Chondrocyte (in vitro differentiated cells): Measurements from ENCODE around the gene ARHGAP22. TPM values are rescaled to one million over a fixed set of nuclear protein-coding genes. Genes with fewer than 3 reads are reported as not detected.

Source experiments
- DNase-seq: peaks from one replicate; pipeline ENCODE4 v3.0.0; 2021; ENCODE audit warnings: mixed read lengths, low spot score
- H3K27ac Mint-ChIP-seq: one replicate; pipeline ENCODE4 v1.8.0; 2021; ENCODE audit warnings: mild to moderate bottlenecking, moderate library complexity, mixed read lengths; ENCODE audit not compliant: unreplicated experiment
- H3K27me3 Mint-ChIP-seq: 2 replicates; pipeline ENCODE4 v1.8.0; 2021; ENCODE audit warnings: low read depth, mixed read lengths
- H3K36me3 Mint-ChIP-seq: 2 replicates; pipeline ENCODE4 v1.8.0; 2021; ENCODE audit warnings: low read depth, mixed read lengths
- H3K4me1 Mint-ChIP-seq: 2 replicates; pipeline ENCODE4 v1.8.0; 2021; ENCODE audit warnings: low read depth, mild to moderate bottlenecking, mixed read lengths
- H3K4me3 Mint-ChIP-seq: one replicate; pipeline ENCODE4 v1.8.0; 2021; ENCODE audit warnings: mild to moderate bottlenecking, moderate library complexity, mixed read lengths; ENCODE audit not compliant: unreplicated experiment
- H3K9me3 Mint-ChIP-seq: 2 replicates; pipeline ENCODE4 v1.8.0; 2021; ENCODE audit warnings: low read depth, mixed read lengths
- CTCF ChIP-seq: fragments of 200-600 bp; sonication (generic); IDR thresholded peaks from 2 replicates; pipeline ENCODE4 v1.5.0; 2021; ENCODE audit warnings: antibody characterized with exemption, mild to moderate bottlenecking, moderate library complexity
- total RNA-seq: library from RNA; stranded (reverse); gene quantifications from 3 replicates; pipeline ENCODE4 v1.2.1, GENCODE V29; 2021

Gene ARHGAP22
- total RNA-seq, 1 donor from 2014 or later = 8.8 TPM

GRCh38 chr10:48589266-48589665, 15.6 kb downstream of the ARHGAP22 start:
- Mint-ChIP-seq H3K36me3 (peaks cover 6% of the 10 kb centered on the region), H3K27ac (peak overlapping the region; percentile 90), H3K27me3 (no peaks in the 10 kb centered on the region), H3K9me3 (peaks cover 11% of the 10 kb centered on the region), H3K4me1 (peaks cover 18% of the 10 kb centered on the region), H3K4me3 (peak overlapping the region; percentile 6)
- no peak for DNase-seq
- TF ChIP-seq CTCF = no peak

GRCh38 chr10:48587819-48588218, 17.1 kb downstream of the ARHGAP22 start:
- H3K4me3 Mint-ChIP-seq = no peak overlapping the region
- no peak for DNase-seq
- H3K9me3 Mint-ChIP-seq = peaks cover 11% of the 10 kb centered on the region
- peaks cover 18% of the 10 kb centered on the region for H3K4me1 Mint-ChIP-seq
- H3K27ac Mint-ChIP-seq = no peak overlapping the region
- no peaks in the 10 kb centered on the region for H3K27me3 Mint-ChIP-seq
- H3K36me3 Mint-ChIP-seq = peaks cover 9% of the 10 kb centered on the region
- no peak for TF ChIP-seq CTCF

GRCh38 chr10:48587101-48587500, 17.8 kb downstream of the ARHGAP22 start:
- Mint-ChIP-seq H3K9me3 (peaks cover 11% of the 10 kb centered on the region), H3K4me3 (no peak overlapping the region), H3K27ac (no peak overlapping the region), H3K36me3 (peaks cover 11% of the 10 kb centered on the region), H3K4me1 (peaks cover 18% of the 10 kb centered on the region), H3K27me3 (no peaks in the 10 kb centered on the region)
- TF ChIP-seq CTCF = no peak
- no peak for DNase-seq

GRCh38 chr10:48582970-48583369, 21.9 kb downstream of the ARHGAP22 start:
- Mint-ChIP-seq H3K4me3 (no peak overlapping the region), H3K27ac (no peak overlapping the region), H3K27me3 (no peaks in the 10 kb centered on the region), H3K4me1 (peaks cover 14% of the 10 kb centered on the region), H3K36me3 (peaks cover 11% of the 10 kb centered on the region), H3K9me3 (peaks cover 11% of the 10 kb centered on the region)
- no peak for DNase-seq
- no peak for TF ChIP-seq CTCF

- no peaks in the 10 kb centered on the region for H3K27me3 Mint-ChIP-seq
- TF ChIP-seq CTCF = no peak
- no peak for DNase-seq
- no peak overlapping the region for H3K27ac Mint-ChIP-seq
- H3K4me3 Mint-ChIP-seq = no peak overlapping the region
- peaks cover 8% of the 10 kb centered on the region for H3K36me3 Mint-ChIP-seq
- H3K4me1 Mint-ChIP-seq = peaks cover 22% of the 10 kb centered on the region
- peaks cover 3% of the 10 kb centered on the region for H3K9me3 Mint-ChIP-seq
Observed at GRCh38 chr10:48580236-48580635, 24.6 kb downstream of the ARHGAP22 start.
